CD4-positive, alpha-beta T cell treated with Interleukin-10 for 1 hour (primary cell): ENCODE results near the gene FMN2.

ENCODE experiments used
- DNase-seq: peaks from one replicate; pipeline ENCODE4 v3.0.0-alpha.2; 2020

FMN2 gene

GRCh38 chr1:240503036-240503435 lies 411.4 kb downstream of the FMN2 start:
- DNase-seq = no peak

GRCh38 chr1:240503558-240503957 lies 411.9 kb downstream of the FMN2 start:
- DNase-seq = no peak

GRCh38 chr1:240506176-240506575 lies 414.5 kb downstream of the FMN2 start:
- DNase-seq = no peak

GRCh38 chr1:240508201-240508600 lies 416.5 kb downstream of the FMN2 start:
- no peak for DNase-seq

- no peak for DNase-seq
Observed at GRCh38 chr1:240508950-240509349, 417.3 kb downstream of the FMN2 start.

- DNase-seq = no peak
Observed at GRCh38 chr1:240511789-240512188, 420.1 kb downstream of the FMN2 start.

GRCh38 chr1:240515505-240515904 lies 423.8 kb downstream of the FMN2 start:
- no peak for DNase-seq

GRCh38 chr1:240516069-240516468 lies 424.4 kb downstream of the FMN2 start:
- DNase-seq = no peak

- no peak for DNase-seq
Observed at GRCh38 chr1:240517891-240518290, 426.2 kb downstream of the FMN2 start.

- DNase-seq = no peak
Observed at GRCh38 chr1:240522122-240522822, 430.6 kb downstream of the FMN2 start.

- DNase-seq = no peak
Observed at GRCh38 chr1:240524356-240525069, 432.8 kb downstream of the FMN2 start.
